Fibroblast of villous mesenchyme (primary cell): ENCODE data around the gene FOSL2. TPM values are rescaled to one million over a fixed set of nuclear protein-coding genes. Genes with fewer than 3 reads are reported as not detected.
"Not testable (repeated sequence)": the region's sequence is repeated elsewhere in the genome, so short reads cannot be mapped to it uniquely, and the experiment has no call there.

ENCODE experiments used
- DNase-seq: peaks from one replicate; pipeline ENCODE4 v3.0.0-alpha.2; 2010; ENCODE audit warnings: low read depth
- H3K4me3 ChIP-seq: 2 replicates; pipeline ENCODE4 v1.5.1; 2011; ENCODE audit warnings: low read depth, mild to moderate bottlenecking, low read length
- total RNA-seq: library from RNA; depleted of rRNA; stranded (reverse); fragments of >200 nt; gene quantifications from 2 replicates; pipeline ENCODE4 v1.2.3, GENCODE V29; 2012
- TF ChIP-seq, protein P1 (sequence below): IDR thresholded peaks from 2 replicates; pipeline ENCODE4 v1.5.1; 2012; ENCODE audit warnings: low read depth, mild to moderate bottlenecking, low read length; ENCODE audit not compliant: insufficient read depth

The FOSL2 gene
- total RNA-seq, 1 donor = 81.6 TPM

DNA sequence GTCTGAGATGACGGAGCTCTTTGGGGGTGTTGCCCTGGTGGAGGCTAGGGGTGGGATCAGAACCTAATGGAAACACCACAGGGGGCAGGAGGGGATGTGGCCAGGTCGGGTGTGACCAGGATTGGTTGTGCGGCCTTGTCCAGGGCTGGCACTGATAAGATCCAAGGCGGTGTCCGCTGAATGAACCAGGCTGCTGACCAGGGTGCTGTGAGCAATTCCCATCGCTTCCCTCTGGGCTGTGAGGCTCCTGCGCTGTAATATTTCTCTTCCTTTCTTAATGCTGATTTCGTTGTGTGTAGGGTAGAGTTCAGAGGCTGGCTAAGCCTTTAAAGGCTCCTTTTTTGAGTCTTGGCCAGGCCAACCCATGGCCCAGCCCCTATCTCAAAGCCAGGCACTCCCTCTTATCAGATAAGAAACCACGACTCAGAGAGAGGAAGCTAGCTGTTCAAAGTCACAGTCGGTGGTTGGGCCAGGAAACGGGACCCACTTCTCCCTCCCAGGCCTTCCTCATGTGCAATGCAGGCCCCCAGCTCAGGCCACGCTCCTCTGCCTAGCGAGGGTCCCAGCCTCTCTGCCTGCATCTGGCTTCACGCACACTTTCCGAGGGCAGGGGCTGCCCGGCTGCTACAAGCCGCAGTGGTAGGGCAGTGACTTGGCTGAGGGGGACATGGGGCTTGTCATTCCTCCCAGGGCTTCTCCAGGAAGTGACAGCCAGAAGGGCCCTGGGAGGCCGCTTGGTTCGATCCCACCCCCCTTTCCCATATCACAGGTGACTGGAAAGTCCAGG is 26.0 kb upstream of the FOSL2 start:
- no peak overlapping the region for H3K4me3 ChIP-seq
- peak; percentile 96 for DNase-seq
- TF ChIP-seq, protein P1, sequence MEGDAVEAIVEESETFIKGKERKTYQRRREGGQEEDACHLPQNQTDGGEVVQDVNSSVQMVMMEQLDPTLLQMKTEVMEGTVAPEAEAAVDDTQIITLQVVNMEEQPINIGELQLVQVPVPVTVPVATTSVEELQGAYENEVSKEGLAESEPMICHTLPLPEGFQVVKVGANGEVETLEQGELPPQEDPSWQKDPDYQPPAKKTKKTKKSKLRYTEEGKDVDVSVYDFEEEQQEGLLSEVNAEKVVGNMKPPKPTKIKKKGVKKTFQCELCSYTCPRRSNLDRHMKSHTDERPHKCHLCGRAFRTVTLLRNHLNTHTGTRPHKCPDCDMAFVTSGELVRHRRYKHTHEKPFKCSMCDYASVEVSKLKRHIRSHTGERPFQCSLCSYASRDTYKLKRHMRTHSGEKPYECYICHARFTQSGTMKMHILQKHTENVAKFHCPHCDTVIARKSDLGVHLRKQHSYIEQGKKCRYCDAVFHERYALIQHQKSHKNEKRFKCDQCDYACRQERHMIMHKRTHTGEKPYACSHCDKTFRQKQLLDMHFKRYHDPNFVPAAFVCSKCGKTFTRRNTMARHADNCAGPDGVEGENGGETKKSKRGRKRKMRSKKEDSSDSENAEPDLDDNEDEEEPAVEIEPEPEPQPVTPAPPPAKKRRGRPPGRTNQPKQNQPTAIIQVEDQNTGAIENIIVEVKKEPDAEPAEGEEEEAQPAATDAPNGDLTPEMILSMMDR = no peak

DNA sequence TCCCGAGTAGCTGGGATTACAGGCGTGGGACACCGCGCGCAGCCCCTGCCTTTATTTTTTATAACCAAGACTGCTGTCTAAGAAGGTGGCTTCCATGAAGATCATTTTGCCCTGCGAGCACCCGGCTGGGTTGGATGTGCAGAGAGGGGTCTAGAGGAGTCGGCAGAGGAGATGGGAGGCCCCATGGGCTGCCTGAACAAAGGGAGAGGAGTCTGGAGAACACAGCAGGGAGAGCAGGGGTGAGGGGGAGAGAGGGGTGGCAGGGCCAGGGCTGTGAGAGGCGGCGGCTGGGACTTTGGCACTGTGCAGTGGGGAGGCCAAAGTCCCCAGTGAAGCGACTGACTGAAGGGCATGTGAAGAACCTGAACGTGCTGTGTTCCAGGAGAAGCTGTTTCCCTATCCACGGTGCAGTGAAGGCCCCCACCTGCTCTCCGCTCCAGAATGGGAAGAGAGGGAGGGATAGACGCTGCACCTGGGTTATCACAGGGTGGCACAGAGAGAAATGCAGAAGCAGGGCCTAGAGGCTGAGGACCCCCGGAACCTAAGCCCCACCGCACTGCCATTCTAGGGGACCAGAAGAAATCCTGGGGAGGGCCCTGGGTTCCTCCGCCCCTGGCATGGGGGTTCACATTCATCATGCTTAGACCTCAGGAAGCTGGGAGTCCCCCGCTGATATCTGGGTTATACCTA is 24.8 kb upstream of the FOSL2 start:
- TF ChIP-seq, protein P1 = no peak
- no peak for DNase-seq
- no peak overlapping the region for H3K4me3 ChIP-seq

DNA sequence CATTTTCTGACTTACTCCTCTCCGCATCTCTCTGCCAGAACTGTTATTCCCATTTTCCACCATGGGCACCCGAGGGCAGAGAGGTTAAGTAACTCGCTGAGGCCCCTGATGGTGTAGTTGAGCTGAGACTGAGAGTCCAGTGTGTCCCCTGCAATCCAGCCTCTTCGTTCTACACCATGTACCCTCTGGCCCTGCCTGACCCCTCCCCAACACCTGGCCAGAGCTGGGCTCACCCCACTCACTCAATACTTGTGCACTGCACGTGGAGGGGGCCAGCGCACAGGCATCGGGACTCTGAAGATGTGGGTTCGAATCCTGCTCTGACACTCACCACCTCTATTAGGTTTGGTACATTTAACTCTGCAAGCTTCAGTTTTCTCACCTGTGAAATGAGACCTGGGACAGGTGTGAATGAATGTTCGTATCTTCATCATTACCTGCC is 24.3 kb upstream of the FOSL2 start:
- DNase-seq = no peak
- TF ChIP-seq, protein P1 = no peak
- no peak overlapping the region for H3K4me3 ChIP-seq

GRCh38 chr2:28369358-28369757 is 23.3 kb upstream of the FOSL2 start:
- H3K4me3 ChIP-seq = no peak overlapping the region
- TF ChIP-seq, protein P1 = no peak
- no peak for DNase-seq

DNA sequence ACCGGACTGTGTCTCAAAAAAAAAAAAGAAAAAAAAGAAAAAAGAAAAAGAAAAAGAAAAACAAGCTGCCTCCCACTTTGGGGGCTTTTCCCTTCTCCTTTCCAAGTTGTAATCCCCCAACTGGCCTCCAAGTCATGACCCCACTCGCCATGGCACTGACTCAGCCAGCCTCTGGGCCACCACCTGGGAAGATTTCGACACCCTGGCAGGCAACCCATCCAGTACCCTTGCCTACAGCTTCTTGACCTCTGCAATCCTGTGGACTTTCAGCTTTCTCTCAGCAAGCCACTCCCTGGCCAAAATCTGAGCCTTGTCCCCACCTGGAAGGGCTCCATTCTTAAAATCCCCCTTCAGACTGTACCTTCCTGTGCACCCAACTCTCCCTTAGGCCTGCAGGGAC is 22.3 kb upstream of the FOSL2 start:
- TF ChIP-seq, protein P1 = no peak
- peak; percentile 44 for DNase-seq
- H3K4me3 ChIP-seq = no peak overlapping the region

GRCh38 chr2:28371728-28372127 is 20.9 kb upstream of the FOSL2 start:
- not testable (repeated sequence) for DNase-seq, H3K4me3 ChIP-seq

DNA sequence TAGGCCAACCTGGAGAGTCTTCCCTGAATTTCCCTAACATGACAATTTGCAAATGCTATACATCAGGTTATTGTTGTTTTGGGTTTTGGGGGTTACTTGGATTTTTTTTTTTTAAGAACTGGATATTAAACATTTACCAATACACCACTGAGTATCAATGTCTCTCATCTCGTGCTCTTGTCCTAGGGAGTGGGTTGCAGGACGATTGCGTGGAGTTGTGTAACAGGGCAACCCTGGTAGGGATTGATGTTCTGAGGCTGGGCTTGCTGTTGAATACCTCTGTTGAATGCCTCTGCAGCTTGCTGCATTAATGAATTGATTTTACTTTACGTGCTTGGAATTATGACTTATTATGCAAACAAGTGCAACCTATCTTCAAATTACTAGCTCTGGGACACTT is 18.8 kb upstream of the FOSL2 start:
- no peak for DNase-seq
- TF ChIP-seq, protein P1 = no peak
- no peak overlapping the region for H3K4me3 ChIP-seq
